Measurements from ENCODE around the gene FUT2.

Gene FUT2

DNA sequence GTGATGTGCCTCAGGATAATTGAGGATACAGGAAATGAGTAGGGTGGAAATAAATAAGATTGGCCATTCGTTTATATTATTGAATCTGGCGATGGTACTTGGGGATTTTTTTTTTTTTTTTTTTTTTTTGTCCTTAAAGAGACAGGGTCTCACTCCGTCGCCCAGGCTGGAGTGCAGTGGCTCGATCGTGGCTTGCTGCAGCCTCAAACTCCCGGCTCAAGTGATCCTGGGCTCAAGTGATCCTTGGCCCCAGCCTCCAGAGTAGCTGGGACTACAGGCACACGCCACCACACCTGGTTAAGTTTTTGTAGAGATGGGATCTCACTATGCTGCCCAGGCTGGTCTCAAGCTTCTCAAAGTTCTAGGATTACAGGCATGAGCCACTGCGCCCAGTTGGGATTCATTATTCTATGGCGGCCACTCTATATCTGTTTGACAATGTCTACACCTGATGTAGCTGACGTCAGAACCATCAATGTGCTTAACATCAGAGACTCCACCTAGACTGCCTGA lies 26.5 kb downstream of the FUT2 start:
- no peak for DNase-seq (ENCODE audit: insufficient read length, low spot score)
- no peak for FAIRE-seq

DNA sequence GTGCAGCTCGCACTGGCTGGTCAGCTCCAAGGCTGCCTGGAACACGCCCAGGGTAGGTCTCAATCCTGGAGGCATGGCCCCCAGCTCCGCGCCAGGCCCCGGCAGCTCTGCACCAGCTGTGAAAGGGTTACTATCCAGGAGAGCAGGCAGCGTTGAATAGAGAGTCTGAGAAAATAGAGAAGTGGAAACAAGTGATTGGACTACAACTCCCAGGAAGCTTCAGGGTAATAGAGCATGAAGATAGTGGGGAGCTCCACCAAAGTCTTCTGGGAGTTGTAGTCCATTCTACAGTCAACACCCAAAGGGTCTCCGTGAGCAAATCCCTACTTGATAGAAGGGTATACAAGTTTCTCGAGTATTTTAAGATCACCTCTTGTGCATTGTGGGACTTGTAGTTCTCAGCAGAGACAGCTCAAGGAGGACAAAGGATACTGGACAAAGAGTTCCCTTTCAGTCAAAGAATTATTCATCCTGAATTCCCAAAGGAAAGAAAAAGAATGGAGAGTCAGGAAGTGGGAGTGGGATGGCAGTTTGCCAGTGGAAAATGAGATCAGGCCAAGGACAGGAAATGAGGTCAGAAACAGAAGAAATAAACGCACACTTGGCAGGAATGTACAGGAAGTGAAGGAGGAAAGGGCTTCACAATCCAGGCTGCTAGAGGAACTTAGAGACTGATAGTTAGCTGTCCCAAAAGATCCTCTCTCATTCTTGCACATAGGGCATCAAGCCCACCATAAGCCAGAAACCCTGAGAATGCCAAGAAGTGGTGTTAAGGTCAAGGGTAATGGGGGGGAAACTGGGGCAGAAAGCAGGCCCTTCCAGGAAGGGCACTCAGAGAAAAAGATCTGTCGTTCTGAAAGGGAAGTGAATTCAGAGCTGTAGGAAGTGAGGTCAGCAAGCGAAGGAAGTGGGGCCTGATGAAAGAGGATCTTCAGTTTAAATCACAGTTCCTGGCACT lies 29.3 kb downstream of the FUT2 start:
- FAIRE-seq (peak; percentile 45), DNase-seq (ENCODE audit: insufficient read length, low spot score) (no peak)

DNA sequence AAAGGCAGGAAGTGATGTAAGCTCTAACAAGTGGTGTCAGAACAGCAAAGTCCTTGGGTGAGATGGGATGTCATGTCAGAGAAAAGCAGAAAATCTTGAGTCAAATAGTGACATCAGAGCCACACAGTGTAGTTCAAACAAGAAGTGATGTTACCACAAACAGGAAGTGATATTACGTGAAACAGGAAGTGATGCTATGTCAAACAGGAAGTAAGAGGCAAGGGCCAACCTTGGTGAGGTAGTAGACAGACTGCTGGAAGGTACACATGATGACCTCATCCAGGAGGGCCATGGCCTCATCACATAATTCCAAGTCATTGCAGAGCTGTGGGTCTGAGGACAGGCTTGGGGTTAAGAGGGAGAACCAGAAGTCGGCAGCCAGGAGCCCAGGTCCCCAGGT lies 30.8 kb downstream of the FUT2 start:
- peak; percentile 61 for DNase-seq (ENCODE audit: insufficient read length, low spot score)
- peak; percentile 26 for FAIRE-seq

DNA sequence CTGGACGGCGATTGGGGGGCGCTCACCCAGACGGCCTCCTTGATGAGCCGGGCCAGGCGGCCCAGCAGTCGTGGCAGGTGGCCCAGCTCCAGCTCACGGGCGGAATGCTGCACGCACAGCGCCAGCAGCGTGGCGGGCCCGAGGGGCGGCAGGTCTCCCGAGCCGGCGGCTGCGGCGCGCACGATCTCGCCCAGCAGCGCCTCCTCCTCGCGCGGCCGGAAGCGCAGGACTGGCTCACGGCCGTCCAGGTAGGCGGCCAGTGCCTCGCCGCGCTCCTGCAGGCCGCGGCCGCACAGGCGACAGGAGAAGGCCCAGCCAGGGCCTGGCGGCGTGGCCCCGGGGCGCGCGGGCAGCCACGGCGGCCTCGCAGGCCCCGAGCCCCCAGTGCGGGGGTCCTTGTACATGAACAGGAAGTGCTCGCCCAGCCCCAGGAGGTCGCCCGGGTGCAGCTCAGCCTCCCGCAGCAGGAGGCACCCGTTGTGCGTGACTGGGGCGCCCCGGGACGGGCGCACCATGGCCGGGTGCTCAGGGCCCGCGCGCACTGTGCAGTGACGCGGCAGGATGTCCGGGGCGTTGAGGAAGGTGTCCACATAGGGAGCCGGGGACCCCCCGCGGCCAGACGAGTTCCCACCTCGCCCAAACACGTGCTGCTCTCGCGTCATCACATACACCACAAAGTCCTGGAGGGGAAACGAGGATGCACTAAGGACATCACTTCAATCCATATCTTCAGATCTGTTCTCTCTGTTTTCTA lies 33.3 kb downstream of the FUT2 start:
- no peak for DNase-seq (ENCODE audit: insufficient read length, low spot score)
- no peak for FAIRE-seq

DNA sequence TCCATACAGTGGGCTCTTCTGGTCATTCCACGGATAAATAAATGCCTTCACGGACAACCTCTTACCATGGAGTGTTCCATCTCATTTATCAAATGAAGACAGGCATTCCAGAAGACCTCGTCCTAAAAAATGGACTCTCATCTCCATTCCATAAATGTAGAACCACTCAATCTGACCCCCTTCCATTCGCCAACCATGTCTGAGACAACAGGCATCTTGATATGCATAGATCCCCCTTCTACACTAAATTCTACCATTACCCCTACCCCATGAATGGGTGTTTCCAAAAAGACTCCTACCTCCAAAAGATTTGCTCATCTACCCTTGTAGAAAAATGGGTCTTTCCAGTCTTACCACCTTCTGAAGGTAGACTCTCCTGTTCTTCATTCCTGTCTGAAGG lies 35.7 kb downstream of the FUT2 start:
- DNase-seq (ENCODE audit: insufficient read length, low spot score) (no peak), FAIRE-seq (no peak)

DNA sequence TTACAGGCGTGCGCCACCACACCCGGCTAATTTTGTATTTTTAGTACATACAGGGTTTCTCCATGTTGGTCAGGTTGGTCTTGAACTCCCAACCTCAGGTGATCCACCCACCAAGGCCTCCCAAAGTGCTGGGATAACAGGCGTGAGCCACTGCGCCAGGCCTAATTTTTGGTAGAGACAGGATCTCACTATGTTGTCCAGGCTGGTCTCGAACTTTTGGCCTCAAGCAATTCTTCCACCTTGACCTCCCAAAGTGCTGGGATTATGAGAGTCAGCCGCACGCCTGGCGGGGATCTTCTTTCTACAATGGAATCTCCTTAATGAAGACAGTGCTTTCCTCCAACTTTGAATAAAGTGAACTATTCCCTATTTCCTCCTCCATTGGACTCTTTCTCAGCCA lies 38.9 kb downstream of the FUT2 start:
- FAIRE-seq (no peak), DNase-seq (ENCODE audit: insufficient read length, low spot score) (no peak)

DNA sequence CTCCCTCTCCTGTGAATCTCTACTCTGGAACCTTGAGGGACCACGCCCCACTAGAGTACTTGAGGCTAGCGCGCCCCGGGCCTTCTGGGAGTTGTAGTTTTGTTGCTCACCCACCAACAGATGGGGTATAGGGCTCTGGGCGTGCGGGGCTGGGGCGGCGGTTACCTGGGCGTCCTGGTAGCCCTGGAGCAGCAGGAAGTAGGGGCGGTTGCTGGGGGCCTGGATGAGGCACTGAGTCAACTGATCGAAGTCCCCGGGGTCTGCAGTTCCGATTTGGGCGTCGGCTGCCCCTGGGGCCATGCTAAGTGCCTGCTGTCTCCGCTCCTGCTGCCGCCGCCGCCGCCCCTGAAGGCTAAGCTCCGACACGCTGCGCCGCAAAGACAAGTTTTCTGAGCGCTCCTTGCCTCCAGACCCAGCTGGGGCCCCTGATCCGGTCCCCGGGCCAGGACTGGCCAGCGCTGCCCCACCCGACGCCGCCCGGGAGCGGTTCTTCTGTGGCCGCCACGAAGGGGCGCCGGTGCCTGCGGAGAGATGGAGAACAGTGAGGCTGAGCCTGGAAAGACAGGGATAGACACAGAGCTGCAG lies 39.4 kb downstream of the FUT2 start:
- DNase-seq (ENCODE audit: insufficient read length, low spot score) (no peak), FAIRE-seq (no peak)

DNA sequence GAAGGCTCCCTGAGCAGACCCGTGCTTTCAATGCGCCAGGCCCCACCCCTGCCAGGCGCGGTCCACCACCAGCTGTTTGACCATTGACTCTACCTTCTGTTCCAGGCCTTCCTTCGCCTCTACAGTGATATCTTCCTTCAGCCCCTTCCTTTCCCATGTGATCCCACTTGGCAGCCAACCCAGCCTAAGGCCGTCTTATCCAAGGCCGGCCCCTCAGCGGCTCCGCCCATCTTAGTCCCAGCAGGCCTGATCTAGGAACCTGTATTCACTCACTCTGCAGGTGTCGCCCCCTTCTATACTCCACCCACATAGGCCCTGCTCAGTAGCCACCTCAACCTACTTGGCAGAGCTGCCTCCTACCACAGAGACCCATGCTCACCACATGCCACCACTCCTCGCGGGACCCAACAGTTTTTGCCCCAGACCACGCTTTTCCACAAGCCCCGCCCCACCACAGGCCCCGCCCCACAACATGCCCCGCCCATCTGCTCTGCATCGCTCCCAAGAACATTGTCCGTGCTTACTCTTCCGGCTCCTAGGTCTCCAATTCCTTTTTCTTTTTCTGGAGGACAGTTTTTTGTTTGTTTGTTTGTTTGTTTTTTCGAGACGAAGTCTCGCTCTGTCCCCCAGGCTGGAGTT lies 41.7 kb downstream of the FUT2 start:
- no peak for FAIRE-seq
- no peak for DNase-seq (ENCODE audit: insufficient read length, low spot score)

DNA sequence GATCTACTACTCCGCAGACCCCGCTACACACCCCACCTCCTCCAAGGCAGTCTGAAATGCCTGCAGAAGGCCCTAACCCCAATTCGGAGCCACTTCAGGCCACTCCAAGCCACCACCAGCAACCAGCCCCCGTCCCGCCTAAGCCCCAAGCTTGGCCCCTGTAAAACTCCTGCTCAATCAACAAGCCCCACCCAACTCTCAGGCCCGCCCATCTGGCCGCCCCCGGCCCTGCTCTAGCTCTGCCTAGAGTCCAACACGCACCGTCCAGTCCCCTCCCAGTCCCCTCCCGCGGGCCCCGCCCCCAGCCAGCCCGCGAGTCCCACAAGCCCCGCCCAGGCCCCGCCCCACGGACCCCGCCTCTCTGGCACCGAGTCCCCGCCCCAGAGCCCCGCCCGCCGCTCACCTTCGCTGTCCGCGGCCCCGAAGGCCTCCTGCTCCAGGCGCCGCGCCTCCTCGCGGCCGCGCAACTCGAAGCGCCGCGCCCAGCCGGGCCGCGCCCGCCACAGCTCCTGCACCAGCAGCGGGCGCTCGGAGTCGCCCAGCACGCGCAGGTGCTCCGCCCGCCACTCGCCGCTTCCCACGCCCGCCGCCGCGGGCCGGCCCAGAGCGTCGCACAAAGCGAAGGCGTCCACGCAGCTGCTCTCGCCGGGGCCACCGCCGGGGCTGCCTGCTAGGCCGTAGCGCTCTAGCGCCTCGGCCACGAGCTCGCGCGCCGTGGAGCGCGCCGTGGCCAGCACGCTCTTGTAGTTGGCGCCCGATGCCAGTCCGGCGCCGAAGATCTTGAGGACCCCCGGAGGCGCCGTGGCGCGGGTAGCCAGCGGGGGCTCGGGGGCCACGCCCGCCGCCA lies 43.0 kb downstream of the FUT2 start:
- FAIRE-seq (peak; percentile 68), DNase-seq (ENCODE audit: insufficient read length, low spot score) (peak; percentile 99)

DNA sequence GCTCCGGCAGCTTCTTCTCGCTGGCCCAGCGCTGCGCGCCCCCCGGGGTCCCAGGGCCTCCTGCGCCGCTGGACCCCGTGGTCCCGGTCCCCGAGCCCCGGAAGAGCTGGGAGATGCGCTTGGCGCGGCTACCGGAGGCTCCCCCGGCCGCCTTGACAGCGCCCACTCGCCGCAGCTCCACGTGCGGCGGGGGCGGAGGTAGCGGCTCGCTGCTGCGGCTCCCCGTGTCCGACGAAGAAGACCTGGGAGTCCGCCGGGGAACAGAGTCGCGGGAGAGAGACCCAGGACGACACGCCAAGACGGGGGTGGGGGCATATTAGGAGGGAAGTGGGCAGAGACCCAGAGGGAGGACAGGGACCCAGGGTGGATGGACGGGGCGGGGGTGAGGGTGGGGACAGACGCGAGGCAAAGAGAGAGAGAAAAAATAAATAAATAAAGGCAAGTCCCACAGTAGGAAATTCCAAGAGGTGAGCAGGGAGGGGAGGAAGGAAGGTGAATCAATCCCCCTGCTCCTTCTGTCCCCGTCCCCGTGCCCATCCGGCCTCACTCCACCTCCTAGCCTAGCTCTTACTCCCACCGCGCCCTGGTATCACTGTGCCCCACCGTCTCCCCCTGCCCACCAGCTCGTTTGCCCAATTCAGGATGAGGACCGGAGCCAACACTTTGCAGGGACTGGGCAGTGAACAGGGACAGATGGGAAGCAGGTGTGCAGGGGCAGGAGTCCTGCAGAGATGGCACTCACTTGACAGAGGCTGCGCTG lies 43.8 kb downstream of the FUT2 start:
- DNase-seq (ENCODE audit: insufficient read length, low spot score) (no peak), FAIRE-seq (no peak)

DNA sequence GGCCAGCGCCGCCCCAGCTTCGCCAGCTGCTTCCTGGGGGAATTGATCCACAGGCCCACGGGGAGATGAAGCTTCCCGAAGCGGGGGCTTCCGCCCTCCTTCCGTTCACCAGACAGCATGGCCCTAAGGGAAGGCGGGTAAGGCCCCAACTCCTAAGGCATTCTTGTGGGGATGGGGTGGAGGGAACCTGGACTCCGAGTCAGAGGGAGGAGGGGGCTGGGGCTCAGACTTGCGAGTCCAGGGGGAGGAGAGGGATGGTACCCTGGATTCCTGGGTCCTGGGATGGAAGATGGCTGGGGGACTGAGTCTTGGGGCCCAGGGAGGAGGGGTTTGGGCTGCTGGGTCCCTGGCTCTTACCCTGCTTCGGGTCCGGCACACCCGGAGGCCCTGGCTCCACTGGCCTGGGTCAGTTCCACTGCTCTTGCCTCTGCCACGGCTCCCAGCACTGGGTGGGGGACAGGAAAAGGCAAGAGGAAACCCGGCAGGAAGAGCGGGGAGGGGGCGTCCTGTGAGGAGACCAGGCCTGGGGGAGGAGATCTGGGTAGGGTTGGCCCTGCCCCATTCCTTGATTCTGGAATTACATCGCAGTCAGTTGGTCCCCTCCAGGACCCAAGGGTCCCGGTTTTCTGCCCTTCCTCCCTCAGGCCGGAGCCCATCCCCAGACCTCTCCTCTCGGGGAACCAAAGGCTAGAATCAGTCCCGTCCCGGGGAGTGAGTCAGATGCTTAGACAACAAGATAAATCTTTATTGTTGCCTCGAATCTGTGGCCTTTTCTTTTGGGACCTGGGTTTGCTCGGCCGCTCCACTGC lies 44.6 kb downstream of the FUT2 start, which contains the start of gene RASIP1:
Gene RASIP1, minus strand, starts transcription at position 447 of the 809 bp plus-strand sequence. Its CDS starts 328 bp downstream, at position 119.
- no peak for FAIRE-seq

DNA sequence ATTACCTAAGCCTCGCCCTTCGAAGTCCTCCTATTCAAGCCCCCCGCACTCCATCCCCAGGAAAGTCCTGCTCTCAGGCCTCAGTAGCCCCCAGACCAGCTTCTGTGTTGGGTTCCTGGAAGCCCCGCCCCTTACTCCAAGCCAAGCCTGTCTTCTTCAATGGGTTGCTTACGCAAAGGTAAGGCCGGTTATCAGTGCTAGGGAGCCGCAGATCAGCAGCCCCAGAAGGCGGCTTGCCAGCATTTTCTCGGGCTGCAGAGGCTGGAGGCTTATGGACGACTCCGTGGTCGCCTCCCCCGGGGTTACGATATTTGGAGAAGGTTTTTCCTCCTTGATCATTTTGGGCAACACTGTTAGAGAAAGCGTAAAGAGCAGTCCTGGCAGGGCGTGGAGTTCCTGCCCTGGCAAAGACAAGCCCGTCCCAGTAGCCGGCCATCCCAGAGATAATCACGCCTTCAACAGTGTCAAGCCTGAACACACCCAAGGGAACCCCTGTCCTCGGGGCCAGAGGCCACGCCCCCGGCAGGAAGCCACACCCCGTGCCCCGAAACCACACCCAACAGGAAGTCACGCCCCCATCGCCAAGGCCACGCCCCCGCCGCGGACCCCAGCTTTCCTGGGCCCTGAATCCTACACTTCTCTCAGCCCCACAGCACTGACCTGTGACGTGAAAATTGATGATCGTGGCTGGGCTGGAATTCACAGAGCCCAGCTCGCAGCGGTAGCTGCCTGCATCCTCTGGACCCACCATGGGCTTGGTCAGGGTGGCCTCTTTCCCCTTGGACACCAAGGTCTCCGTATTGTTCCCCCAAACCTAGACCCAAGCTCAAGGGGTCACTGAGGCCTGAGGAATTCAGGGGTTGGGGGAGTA lies 45.6 kb downstream of the FUT2 start:
- FAIRE-seq (no peak), DNase-seq (ENCODE audit: insufficient read length, low spot score) (no peak)

More for the DNA sequence above, 44.6 kb downstream of the FUT2 start, which contains the start of gene RASIP1:
- DNase-seq (ENCODE audit: insufficient read length, low spot score), result no peak

DNA sequence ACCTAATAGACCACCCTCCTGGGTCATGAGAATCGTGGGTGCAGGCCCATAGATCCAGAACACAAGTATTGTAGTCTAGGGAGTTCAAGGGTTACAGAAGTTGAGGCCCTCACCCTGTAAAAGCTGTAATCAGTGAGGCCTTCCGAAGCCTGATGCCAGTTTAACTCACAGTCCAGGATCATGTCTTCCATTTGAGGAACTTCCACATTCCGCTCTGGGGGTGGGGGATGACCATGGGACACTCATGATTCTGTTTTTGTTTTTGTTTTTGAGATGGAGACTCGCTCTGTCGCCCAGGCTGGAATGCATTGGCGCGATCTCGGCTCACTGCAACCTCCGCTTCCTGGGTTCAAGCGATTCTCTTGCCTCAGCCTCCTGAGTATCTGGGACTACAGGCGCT lies 46.3 kb downstream of the FUT2 start:
- no peak for FAIRE-seq
- no peak for DNase-seq (ENCODE audit: insufficient read length, low spot score)

DNA sequence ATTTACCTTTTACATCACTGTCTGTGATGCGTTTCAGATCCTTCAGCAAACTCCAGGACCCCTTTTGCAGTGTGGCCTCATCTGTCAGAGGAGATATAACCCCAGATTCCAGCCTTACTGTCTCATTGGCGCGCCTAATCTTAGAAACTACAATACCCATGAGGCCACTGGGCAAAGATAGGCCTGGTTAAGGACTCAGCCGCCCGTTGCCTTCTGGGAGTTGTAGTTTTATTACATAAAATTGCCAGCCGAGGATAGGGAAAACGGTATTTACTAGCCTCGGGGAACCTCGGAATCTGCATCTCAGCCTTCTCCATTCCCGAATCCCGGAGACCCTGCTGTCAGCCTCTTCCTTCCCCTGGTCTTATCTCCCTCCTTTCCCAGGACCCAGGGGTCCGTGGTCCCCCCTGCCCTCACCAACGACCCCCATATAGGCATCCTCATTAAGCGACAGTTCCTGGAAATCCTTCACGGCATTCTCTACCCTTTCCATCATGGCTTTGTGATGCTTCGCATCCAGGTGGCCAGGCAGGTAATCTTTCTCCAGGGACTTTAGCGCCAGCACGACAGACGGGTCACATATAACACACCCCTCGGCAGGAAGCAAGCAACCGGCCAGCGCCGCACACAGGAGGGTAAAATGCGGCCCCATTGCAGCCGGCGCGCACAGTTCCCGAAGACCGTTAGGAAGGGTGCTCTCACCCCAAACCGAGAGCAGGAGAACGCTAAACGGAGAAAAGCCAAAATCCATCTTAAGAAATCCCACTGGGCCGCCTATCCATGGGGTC lies 49.6 kb downstream of the FUT2 start:
- FAIRE-seq, result no peak
- no peak for DNase-seq (ENCODE audit: insufficient read length, low spot score)

DNA sequence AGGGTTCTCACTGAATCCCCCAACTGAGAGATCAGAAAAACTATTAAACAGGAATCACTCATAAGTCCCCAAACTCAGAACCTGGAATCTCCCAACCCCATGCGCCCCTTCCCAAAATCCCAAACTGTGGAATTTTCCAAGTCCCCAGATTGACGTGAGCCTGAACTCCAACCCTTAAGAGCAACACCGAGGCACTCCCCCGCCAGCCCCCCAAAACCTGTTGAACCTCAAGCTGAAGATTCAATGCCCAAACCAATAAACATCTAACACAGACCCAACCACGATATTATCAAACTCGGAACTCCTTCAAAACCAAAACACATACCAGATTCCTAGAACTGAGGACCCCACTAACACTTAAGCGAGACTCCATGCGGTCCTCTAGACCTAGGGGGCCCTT lies 50.3 kb downstream of the FUT2 start:
- no peak for FAIRE-seq
- no peak for DNase-seq (ENCODE audit: insufficient read length, low spot score)

All from GM19239 (cell line).